IPS DF 6.9 (cell line): ENCODE measurements around the gene COP1.
"Not testable (repeated sequence)": the region's sequence is repeated elsewhere in the genome, so short reads cannot be mapped to it uniquely, and the experiment has no call there.

Source experiments
- DNase-seq: peaks from one replicate; pipeline ENCODE4 v3.0.0-alpha.2; 2013; ENCODE audit warnings: low read depth, low spot score
- H3K27ac ChIP-seq: one replicate; pipeline ENCODE4 v1.5.1; 2013; ENCODE audit warnings: low read length, control low read depth
- H3K27me3 ChIP-seq: 2 replicates; pipeline ENCODE4 v1.6.1; 2013; ENCODE audit warnings: mild to moderate bottlenecking, low read length; ENCODE audit not compliant: control insufficient read depth, insufficient read depth
- H3K36me3 ChIP-seq: 2 replicates; pipeline ENCODE4 v1.6.1; 2013; ENCODE audit warnings: low read length; ENCODE audit not compliant: control insufficient read depth, insufficient read depth
- H3K4me1 ChIP-seq: 2 replicates; pipeline ENCODE4 v1.6.1; 2013; ENCODE audit warnings: low read length; ENCODE audit not compliant: control insufficient read depth, insufficient read depth
- H3K4me3 ChIP-seq: 2 replicates; pipeline ENCODE4 v1.5.1; 2013; ENCODE audit warnings: mild to moderate bottlenecking, low read length
- H3K9me3 ChIP-seq: 2 replicates; pipeline ENCODE4 v1.6.1; 2013; ENCODE audit warnings: low read length, inconsistent platforms; ENCODE audit not compliant: control insufficient read depth, insufficient read depth
- WGBS: extraction: QIAGEN DNeasy Blood & Tissue Kit; methylation state at CpG from one replicate; pipeline ENCODE4 v1.1.7; 2013; ENCODE audit warnings: mixed read lengths, missing lambda C conversion rate; ENCODE audit not compliant: insufficient read length, insufficient coverage; 5-methylcytosine and 5-hydroxymethylcytosine counted together

Gene COP1

DNA sequence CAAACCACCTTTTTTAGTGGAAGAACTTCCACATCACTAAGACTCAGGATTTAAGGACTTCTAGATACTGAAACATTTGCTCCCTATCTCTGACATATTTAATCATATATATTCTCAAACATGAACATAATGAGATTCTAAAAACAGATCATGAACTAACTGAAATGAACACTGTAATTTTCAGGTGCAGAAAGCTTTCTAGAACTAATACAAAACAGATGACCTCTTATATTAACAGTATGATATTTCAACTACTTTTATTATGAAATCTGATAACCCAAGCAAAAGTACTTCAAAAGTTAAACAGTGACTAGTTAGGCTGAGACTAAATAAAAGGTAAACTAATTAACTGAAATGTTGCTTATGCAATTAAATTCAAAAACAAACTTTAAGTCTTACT, 157.5 kb downstream of the COP1 start:
- no peaks in the 10 kb centered on the region for H3K36me3 ChIP-seq
- H3K27me3 ChIP-seq: no peaks in the 10 kb centered on the region
- H3K4me3 ChIP-seq: no peak overlapping the region
- DNase-seq: no peak
- H3K4me1 ChIP-seq: no peaks in the 10 kb centered on the region
- no peaks in the 10 kb centered on the region for H3K9me3 ChIP-seq
- no peak overlapping the region for H3K27ac ChIP-seq

DNA sequence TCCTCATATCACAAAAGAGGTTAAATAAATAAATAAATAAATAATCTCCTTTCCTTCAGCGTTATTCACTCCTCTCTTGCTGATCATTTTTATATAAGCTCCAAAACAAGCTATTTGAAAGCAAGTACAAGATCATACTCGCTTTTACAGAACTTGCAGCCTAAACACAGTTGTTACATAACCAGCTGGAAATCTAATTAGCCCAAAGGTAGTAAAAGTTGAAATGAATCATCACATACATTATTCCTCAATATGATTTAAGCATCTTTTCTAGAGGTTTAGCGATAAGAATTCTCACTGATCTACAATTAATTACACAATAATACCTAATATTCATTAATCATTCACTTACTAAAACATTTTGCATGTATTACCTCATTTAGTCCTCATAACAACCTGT, 160.2 kb downstream of the COP1 start:
- no peak overlapping the region for H3K4me3 ChIP-seq
- H3K36me3 ChIP-seq: no peaks in the 10 kb centered on the region
- no peak for DNase-seq
- whole genome bisulfite sequencing: 100% methylated on average over 1 of the region's 3 CpGs
- H3K4me1 ChIP-seq: no peaks in the 10 kb centered on the region
- no peaks in the 10 kb centered on the region for H3K27me3 ChIP-seq
- H3K9me3 ChIP-seq: no peaks in the 10 kb centered on the region
- H3K27ac ChIP-seq: no peak overlapping the region

DNA sequence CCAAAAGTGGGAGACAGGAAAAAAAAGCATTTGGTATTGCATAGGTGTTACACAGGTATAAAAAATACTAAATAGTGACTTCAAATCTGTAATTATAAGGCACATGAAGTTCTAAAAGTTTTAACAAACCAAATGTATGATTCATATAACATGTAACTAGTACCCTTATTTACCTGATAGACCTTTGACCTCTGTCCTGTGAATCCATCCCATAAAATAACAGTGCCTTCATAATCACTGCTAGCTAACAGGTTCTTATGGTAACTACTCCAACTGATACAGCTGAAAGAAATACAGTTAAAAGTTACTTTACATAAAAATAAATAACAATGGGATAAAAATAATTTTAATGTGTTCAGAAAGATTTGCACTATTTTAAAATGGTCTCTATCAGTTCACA, 163.5 kb downstream of the COP1 start:
- Histone ChIP-seq H3K36me3 (no peaks in the 10 kb centered on the region), H3K9me3 (no peaks in the 10 kb centered on the region), H3K27ac (no peak overlapping the region), H3K4me3 (no peak overlapping the region), H3K27me3 (no peaks in the 10 kb centered on the region), H3K4me1 (no peaks in the 10 kb centered on the region)
- no peak for DNase-seq

DNA sequence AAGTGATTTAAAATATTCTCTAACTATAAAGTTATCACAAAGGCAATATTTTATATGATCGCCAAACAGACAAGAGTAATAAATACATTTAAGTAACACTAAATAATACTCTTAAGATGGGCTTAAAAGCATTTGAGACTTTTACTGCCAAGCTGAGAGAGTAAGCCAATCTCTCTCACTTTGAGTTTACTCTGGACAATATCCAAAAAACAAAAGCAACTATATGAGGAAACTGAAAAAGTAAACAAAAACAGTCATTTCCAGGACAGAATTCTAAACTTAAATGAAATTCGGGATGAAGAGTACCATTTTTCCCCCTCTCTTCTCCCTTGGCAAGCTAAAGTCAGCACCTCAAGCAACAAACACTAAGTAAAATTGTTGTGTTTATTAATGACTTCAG, 173.2 kb downstream of the COP1 start:
- no CpG with 5 or more reads among the region's 2 CpGs for WGBS
- Histone ChIP-seq H3K27me3 (no peaks in the 10 kb centered on the region), H3K27ac (no peak overlapping the region), H3K4me3 (no peak overlapping the region), H3K36me3 (no peaks in the 10 kb centered on the region), H3K4me1 (no peaks in the 10 kb centered on the region), H3K9me3 (no peaks in the 10 kb centered on the region)
- DNase-seq: no peak

- DNase-seq: no peak
- Histone ChIP-seq H3K27me3 (no peaks in the 10 kb centered on the region), H3K27ac (no peak overlapping the region), H3K4me3 (no peak overlapping the region), H3K9me3 (no peaks in the 10 kb centered on the region), H3K4me1 (no peaks in the 10 kb centered on the region), H3K36me3 (no peaks in the 10 kb centered on the region)
- WGBS: no CpG with 5 or more reads among the region's 1 CpG
Observed at GRCh38 chr1:176033474-176033873, 173.6 kb downstream of the COP1 start.

GRCh38 chr1:176032040-176032645, 174.9 kb downstream of the COP1 start:
- H3K36me3 ChIP-seq: no peaks in the 10 kb centered on the region
- WGBS: no CpG with 5 or more reads among the region's 2 CpGs
- H3K4me3 ChIP-seq: no peak overlapping the region
- no peak overlapping the region for H3K27ac ChIP-seq
- no peak for DNase-seq
- no peaks in the 10 kb centered on the region for H3K27me3 ChIP-seq
- H3K4me1 ChIP-seq: no peaks in the 10 kb centered on the region
- no peaks in the 10 kb centered on the region for H3K9me3 ChIP-seq

GRCh38 chr1:176029609-176030008, 177.5 kb downstream of the COP1 start:
- H3K4me3 ChIP-seq: no peak overlapping the region
- H3K9me3 ChIP-seq: no peaks in the 10 kb centered on the region
- no peak overlapping the region for H3K27ac ChIP-seq
- no peaks in the 10 kb centered on the region for H3K27me3 ChIP-seq
- no peaks in the 10 kb centered on the region for H3K4me1 ChIP-seq
- no CpG with 5 or more reads among the region's 2 CpGs for WGBS
- H3K36me3 ChIP-seq: no peaks in the 10 kb centered on the region
- DNase-seq: no peak

DNA sequence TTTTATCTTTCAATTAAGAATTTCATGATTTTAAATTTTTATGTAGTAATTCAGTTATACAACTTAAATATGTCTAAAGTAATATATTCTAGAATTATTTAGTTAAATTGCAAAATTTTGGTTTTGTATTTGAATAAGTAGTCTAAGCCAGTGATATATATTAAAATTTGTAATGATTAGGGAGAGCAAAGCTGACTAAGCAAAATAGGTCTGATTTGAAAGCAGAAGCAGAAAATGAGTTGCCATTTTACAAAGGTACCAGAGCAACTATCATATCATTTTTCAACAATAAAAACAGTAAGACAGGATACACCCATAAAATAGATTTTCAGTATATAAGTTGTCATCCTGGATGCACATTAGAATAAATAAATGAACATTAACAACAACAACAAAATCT, 177.9 kb downstream of the COP1 start:
- DNase-seq: no peak
- H3K9me3 ChIP-seq: no peaks in the 10 kb centered on the region
- no peak overlapping the region for H3K27ac ChIP-seq
- H3K4me3 ChIP-seq: no peak overlapping the region
- H3K36me3 ChIP-seq: no peaks in the 10 kb centered on the region
- no peaks in the 10 kb centered on the region for H3K4me1 ChIP-seq
- H3K27me3 ChIP-seq: no peaks in the 10 kb centered on the region

DNA sequence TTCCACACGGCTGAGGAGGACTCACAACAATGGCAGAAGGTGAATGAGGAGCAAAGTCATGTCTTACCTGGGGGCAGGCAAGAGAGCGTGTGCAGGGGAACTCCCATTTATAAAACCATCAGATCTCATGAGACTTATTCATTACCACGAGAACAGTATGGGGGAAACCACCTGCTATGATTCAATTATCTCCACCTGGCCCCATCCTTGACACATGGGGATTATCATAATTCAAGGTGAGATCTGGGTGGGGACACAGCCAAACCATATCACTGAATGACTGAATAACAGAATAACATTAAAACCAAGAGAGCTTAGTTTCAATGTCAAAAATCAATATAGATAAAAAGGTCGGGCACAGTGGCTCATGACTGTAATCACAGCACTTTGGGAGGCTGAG, 179.2 kb downstream of the COP1 start:
- not testable (repeated sequence) for H3K27ac ChIP-seq, H3K36me3 ChIP-seq, H3K4me3 ChIP-seq, H3K9me3 ChIP-seq, DNase-seq, H3K27me3 ChIP-seq, H3K4me1 ChIP-seq
- no CpG with 5 or more reads among the region's 4 CpGs for WGBS

DNA sequence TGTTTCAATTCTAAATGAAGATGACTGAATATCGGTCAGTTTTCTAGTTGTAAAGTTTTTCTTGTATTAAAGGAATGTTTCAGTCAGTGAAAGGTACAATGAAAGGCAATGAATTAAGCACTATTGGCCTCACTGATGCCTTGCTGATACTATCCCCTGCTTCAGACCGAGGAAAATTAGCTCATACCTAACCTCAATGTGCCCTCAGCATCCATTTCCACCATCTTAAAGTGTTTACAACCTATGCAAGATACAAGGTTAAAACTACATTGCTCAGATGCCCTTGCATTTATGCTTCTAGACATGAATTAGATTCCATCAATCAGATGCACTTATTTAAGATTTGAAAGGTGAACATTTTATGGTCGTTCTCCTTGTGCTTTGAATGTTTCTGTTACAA, 184.5 kb downstream of the COP1 start:
- no CpG with 5 or more reads among the region's 3 CpGs for whole genome bisulfite sequencing
- H3K27ac ChIP-seq: no peak overlapping the region
- no peaks in the 10 kb centered on the region for H3K4me1 ChIP-seq
- no peaks in the 10 kb centered on the region for H3K9me3 ChIP-seq
- no peaks in the 10 kb centered on the region for H3K36me3 ChIP-seq
- H3K27me3 ChIP-seq: no peaks in the 10 kb centered on the region
- no peak for DNase-seq
- no peak overlapping the region for H3K4me3 ChIP-seq

GRCh38 chr1:176017722-176018121, 189.4 kb downstream of the COP1 start:
- no peaks in the 10 kb centered on the region for H3K4me1 ChIP-seq
- H3K27me3 ChIP-seq: no peaks in the 10 kb centered on the region
- H3K4me3 ChIP-seq: no peak overlapping the region
- no peaks in the 10 kb centered on the region for H3K36me3 ChIP-seq
- DNase-seq: no peak
- no peaks in the 10 kb centered on the region for H3K9me3 ChIP-seq
- no CpG with 5 or more reads among the region's 4 CpGs for WGBS
- no peak overlapping the region for H3K27ac ChIP-seq
